GM12891 (cell line): Measurements from ENCODE around the gene CTSA.

ENCODE experiments used
- POLR2A ChIP-seq: IDR thresholded peaks from 2 replicates; pipeline ENCODE4 v1.6.1; 2011; ENCODE audit warnings: low read depth, low read length, control low read depth
- POLR2AphosphoS5 ChIP-seq: IDR thresholded peaks from 2 replicates; pipeline ENCODE4 v1.6.1; 2011; ENCODE audit warnings: low read depth, low read length, control low read depth
- TAF1 ChIP-seq: IDR thresholded peaks from 2 replicates; pipeline ENCODE4 v1.6.1; 2011; ENCODE audit warnings: low read depth, low read length, control low read depth

GRCh38 chr20:45918779-45919537 lies 27.8 kb downstream of the CTSA start:
- TF ChIP-seq POLR2A (no peak), POLR2AphosphoS5 (no peak), TAF1 (no peak)
